ENCODE data around the gene R3HDML. TPM values are rescaled to one million over a fixed set of nuclear protein-coding genes. Genes with fewer than 3 reads are reported as not detected.

The R3HDML gene
- total RNA-seq, 1 donor from 2014 or later, result not detected

DNA sequence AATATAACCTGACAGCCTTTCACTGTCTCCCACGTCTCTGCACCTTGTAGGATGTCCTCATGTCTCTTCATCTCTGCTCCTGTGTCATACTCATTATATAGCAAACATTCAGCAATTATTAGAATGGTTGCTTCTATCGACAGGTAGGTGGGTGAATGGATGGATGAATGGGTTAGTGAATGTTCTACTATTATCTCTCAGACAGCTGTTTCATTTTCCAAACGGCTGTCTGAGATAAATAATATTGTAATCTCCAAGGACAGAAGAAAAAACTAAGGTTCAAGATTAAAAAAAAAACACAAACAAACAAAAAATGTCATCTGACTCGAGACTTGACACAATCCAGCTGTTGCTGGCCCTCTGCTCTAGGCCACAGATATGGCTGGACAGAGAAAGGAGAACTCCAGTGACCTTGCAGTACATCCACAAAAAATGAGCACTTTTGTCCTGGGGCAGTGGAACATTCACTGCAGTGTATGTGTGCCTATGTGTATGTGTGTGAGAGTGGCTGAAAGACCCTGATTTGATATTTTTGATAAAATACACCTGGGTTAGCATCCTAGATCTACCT, 20.8 kb downstream of the R3HDML start:
- H3K4me3 Mint-ChIP-seq (ENCODE audit: low read depth), result no peak overlapping the region
- H3K4me1 Mint-ChIP-seq (ENCODE audit: low read depth), result no peaks in the 10 kb centered on the region
- no peak for DNase-seq (ENCODE audit: low spot score)
- intact Hi-C loops (cut with micrococcal nuclease), result no loop called here
- no peaks in the 10 kb centered on the region for H3K36me3 Mint-ChIP-seq (ENCODE audit: low read depth)
- H3K27me3 Mint-ChIP-seq (ENCODE audit: low read depth), result peaks cover 11% of the 10 kb centered on the region
- H3K9me3 Mint-ChIP-seq, result no peaks in the 10 kb centered on the region
- H3K27ac Mint-ChIP-seq, result no peak overlapping the region

DNA sequence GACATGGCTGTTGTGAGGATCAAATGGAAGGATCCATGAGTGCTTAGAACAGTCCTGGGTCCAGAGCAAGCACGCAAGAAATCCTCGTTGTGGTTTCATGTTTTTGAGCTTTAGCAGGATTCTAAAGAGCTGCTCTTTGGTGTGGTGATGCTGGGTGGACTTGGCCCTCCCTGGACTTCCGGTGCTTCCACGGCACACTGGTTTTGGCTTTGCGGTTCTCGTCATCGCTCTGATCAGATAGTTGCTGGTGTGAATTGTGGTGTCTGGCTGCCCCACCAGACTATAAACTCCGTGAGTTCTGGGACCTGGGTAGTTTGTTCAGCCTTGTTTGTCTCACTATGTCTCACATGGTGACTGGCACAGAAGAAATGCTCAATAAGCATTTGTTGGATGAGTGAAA, 21.9 kb downstream of the R3HDML start:
- Mint-ChIP-seq H3K27ac (no peak overlapping the region), H3K36me3 (ENCODE audit: low read depth) (no peaks in the 10 kb centered on the region), H3K9me3 (no peaks in the 10 kb centered on the region), H3K4me1 (ENCODE audit: low read depth) (no peaks in the 10 kb centered on the region), H3K27me3 (ENCODE audit: low read depth) (peaks cover 11% of the 10 kb centered on the region), H3K4me3 (ENCODE audit: low read depth) (no peak overlapping the region)
- intact Hi-C loops (cut with micrococcal nuclease), result no loop called here
- no peak for DNase-seq (ENCODE audit: low spot score)

DNA sequence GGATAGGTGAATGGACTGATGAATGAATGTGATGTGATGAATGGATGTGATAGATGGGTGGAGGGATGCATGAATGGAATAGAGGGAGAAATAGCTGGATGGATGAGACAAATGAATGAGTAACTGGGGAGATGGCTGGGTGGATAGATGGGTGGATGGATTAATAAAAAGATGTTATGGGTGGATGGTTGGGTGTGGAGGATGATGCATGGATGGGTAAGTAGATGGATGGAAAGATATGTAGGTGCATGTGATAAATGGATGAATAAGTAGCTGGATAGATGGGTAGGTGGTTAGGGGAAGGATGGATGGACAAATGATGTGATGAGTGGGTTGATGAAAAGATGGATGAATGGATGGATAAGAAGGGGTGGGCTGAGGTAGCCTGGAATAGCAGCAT, 23.4 kb downstream of the R3HDML start:
- no peaks in the 10 kb centered on the region for H3K4me1 Mint-ChIP-seq (ENCODE audit: low read depth)
- H3K27ac Mint-ChIP-seq, result no peak overlapping the region
- DNase-seq (ENCODE audit: low spot score), result no peak
- no peak overlapping the region for H3K4me3 Mint-ChIP-seq (ENCODE audit: low read depth)
- no peaks in the 10 kb centered on the region for H3K9me3 Mint-ChIP-seq
- intact Hi-C loops (cut with micrococcal nuclease), result no loop called here
- peaks cover 11% of the 10 kb centered on the region for H3K27me3 Mint-ChIP-seq (ENCODE audit: low read depth)
- no peaks in the 10 kb centered on the region for H3K36me3 Mint-ChIP-seq (ENCODE audit: low read depth)

DNA sequence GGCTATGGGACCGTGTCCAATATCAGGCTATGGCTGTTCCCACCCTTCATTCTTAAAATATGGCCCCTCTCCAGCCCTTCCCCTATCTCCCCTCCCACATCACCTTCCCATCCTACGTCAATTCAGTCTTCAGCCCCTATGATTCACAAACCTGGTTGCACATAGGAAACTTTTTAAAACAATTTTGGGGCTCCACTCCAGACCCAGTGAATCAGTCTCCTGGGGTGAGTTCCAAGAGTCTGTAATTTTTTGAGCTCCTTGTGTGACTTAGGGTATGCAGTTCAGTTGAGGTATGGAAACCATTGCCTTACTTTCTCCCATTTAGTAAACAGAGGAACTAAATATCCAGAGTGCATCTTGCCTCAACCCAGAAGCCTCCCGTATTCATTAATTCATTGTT, 24.2 kb downstream of the R3HDML start:
- Mint-ChIP-seq H3K4me3 (ENCODE audit: low read depth) (no peak overlapping the region), H3K27me3 (ENCODE audit: low read depth) (peaks cover 11% of the 10 kb centered on the region), H3K4me1 (ENCODE audit: low read depth) (no peaks in the 10 kb centered on the region), H3K36me3 (ENCODE audit: low read depth) (no peaks in the 10 kb centered on the region), H3K9me3 (no peaks in the 10 kb centered on the region), H3K27ac (no peak overlapping the region)
- no peak for DNase-seq (ENCODE audit: low spot score)
- intact Hi-C loops (cut with micrococcal nuclease), result no loop called here

DNA sequence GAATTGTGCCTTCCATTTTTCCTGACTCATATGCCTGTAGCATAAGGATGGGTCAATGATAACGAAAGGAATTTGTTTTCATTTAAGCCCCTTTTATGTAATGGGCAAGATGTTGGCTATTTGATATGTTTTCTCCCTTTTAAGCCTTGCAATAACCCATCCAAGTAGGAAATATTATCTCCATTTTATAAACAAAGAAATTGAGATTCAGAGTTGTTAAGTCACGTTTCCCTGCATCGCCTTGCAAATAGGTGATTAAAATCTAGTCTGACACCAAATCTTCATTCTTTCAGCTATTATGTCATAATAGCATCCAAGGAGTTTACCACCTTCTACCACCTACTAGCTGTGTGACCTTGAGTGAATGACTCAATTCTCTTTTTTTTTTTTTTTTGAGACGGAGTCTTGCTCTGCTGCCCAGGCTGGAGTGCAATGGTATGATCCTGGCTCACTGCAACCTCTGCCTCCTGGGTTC, 25.7 kb downstream of the R3HDML start:
- no peak overlapping the region for H3K27ac Mint-ChIP-seq
- no peaks in the 10 kb centered on the region for H3K9me3 Mint-ChIP-seq
- H3K27me3 Mint-ChIP-seq (ENCODE audit: low read depth), result peaks cover 10% of the 10 kb centered on the region
- DNase-seq (ENCODE audit: low spot score), result no peak
- no peaks in the 10 kb centered on the region for H3K4me1 Mint-ChIP-seq (ENCODE audit: low read depth)
- H3K36me3 Mint-ChIP-seq (ENCODE audit: low read depth), result no peaks in the 10 kb centered on the region
- H3K4me3 Mint-ChIP-seq (ENCODE audit: low read depth), result no peak overlapping the region
- intact Hi-C loops (cut with micrococcal nuclease), result no loop called here

DNA sequence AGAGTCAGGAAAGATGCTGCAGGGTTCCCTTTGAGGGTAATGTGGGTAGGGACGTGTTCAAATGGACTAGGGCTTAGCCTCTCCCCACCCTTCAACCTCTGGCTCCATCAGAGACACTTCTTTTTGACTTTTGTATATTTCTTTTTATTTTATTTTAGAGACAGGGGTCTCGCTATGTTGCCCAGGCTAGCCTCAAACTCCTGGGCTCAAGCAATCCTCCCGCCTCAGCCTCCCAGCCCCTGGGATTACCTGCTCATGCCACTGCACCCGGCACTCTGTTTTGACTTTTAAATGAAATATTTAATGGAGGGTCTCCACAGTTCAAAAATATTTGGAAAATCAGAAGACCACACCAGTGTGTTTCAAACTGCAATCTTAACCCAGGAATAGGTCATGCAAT, 27.2 kb downstream of the R3HDML start:
- no peak overlapping the region for H3K27ac Mint-ChIP-seq
- DNase-seq (ENCODE audit: low spot score), result no peak
- no peaks in the 10 kb centered on the region for H3K36me3 Mint-ChIP-seq (ENCODE audit: low read depth)
- H3K4me3 Mint-ChIP-seq (ENCODE audit: low read depth), result no peak overlapping the region
- H3K27me3 Mint-ChIP-seq (ENCODE audit: low read depth), result peaks cover 8% of the 10 kb centered on the region
- intact Hi-C loops (cut with micrococcal nuclease), result no loop called here
- H3K4me1 Mint-ChIP-seq (ENCODE audit: low read depth), result no peaks in the 10 kb centered on the region
- no peaks in the 10 kb centered on the region for H3K9me3 Mint-ChIP-seq

DNA sequence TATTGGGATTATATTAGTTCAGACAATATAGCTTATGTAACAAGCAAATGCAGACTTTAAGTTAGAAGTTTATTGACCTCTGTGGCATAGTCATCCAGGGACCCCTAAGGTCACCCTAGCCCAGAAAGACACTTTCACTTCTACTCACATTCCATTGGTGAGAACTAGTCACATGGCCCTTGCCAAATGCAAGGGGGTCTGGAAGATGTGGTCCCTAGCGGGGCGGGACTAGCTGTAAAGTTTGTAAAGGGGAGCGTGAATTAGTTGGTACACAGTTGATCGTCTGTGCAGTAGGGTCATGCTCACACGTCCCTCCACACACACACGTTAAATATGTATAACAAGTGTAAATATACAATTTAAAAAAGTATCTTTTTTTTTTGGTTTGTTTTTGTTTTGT, 27.9 kb downstream of the R3HDML start:
- DNase-seq (ENCODE audit: low spot score), result no peak
- H3K4me3 Mint-ChIP-seq (ENCODE audit: low read depth), result no peak overlapping the region
- H3K4me1 Mint-ChIP-seq (ENCODE audit: low read depth), result no peaks in the 10 kb centered on the region
- H3K27ac Mint-ChIP-seq, result no peak overlapping the region
- peaks cover 8% of the 10 kb centered on the region for H3K27me3 Mint-ChIP-seq (ENCODE audit: low read depth)
- H3K36me3 Mint-ChIP-seq (ENCODE audit: low read depth), result no peaks in the 10 kb centered on the region
- H3K9me3 Mint-ChIP-seq, result no peaks in the 10 kb centered on the region
- intact Hi-C loops (cut with micrococcal nuclease), result no loop called here

DNA sequence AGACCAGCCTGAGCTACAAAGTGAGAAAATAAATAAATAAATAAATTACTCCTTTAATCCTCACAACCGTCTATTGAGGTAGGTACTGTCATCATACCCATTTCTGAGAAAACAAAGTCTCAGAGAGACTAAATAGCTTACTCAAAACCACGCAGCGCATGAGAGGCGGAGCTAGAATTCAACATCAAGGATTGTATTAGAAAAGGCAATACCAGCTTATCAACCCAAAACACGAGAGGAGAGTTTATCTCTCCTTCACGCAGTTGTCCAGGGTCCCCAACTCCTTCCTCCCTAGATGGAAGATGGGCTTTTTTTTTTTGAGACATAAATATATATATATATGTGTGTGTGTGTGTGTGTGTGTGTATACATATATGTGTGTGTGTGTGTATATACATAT, 30.9 kb downstream of the R3HDML start:
- H3K27ac Mint-ChIP-seq, result no peak overlapping the region
- no peaks in the 10 kb centered on the region for H3K4me1 Mint-ChIP-seq (ENCODE audit: low read depth)
- H3K36me3 Mint-ChIP-seq (ENCODE audit: low read depth), result no peaks in the 10 kb centered on the region
- no peaks in the 10 kb centered on the region for H3K27me3 Mint-ChIP-seq (ENCODE audit: low read depth)
- no peak overlapping the region for H3K4me3 Mint-ChIP-seq (ENCODE audit: low read depth)
- DNase-seq (ENCODE audit: low spot score), result no peak
- no peaks in the 10 kb centered on the region for H3K9me3 Mint-ChIP-seq
- intact Hi-C loops (cut with micrococcal nuclease), result no loop called here

DNA sequence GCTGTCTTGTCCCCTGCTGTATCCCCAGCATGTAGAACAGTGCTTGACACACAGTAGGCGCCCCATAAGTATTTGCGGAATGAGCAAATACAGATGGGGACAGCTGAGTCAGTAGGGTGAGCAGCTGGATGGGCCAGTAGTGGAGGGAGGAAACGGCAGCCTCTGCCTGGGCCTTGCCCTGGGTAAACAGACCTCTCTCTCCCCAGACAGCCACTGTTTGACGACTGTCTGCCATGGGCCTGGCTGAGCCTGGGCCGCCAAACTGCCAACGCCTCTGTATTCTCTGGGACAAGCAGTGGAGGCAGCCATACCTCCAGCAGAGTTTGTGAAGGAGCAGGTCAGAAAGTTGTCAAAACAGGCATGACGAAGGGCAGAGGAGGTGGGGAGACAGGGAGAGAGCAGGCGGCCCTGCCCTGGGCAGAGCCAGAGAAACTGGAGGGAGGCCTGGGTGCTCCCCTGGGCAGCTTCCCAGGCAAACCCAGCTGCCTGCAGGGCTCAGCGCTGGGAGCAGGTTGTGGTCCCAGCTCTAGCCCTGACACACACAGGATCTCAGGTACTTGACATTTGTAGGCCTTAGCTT, 33.9 kb downstream of the R3HDML start:
- H3K4me1 Mint-ChIP-seq (ENCODE audit: low read depth), result no peaks in the 10 kb centered on the region
- no peak overlapping the region for H3K4me3 Mint-ChIP-seq (ENCODE audit: low read depth)
- peaks cover 3% of the 10 kb centered on the region for H3K27me3 Mint-ChIP-seq (ENCODE audit: low read depth)
- no peak for DNase-seq (ENCODE audit: low spot score)
- H3K9me3 Mint-ChIP-seq, result no peaks in the 10 kb centered on the region
- H3K36me3 Mint-ChIP-seq (ENCODE audit: low read depth), result no peaks in the 10 kb centered on the region
- H3K27ac Mint-ChIP-seq, result no peak overlapping the region
- intact Hi-C loops (cut with micrococcal nuclease), result no loop called here

DNA sequence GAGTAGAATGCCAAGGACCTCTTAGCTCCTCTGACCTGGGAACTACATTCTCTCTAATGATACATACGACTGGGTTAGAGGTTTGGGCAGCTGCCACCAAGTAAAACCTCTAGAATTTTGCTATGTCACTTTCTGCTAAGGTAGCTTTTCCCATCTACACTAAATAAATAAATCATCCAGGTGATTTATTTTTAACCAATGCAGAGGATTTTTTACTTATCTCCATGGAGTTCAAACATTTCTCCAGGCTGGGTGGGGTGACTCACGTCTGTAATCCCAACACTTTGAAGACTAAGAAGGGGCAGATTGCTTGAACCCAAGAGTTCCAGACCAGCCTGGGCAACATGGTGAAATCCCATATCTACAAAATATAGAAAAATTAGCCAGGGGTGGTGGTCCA, 45.8 kb downstream of the R3HDML start:
- no peaks in the 10 kb centered on the region for H3K9me3 Mint-ChIP-seq
- peaks cover 3% of the 10 kb centered on the region for H3K4me1 Mint-ChIP-seq (ENCODE audit: low read depth)
- no peak for DNase-seq (ENCODE audit: low spot score)
- no peak overlapping the region for H3K27ac Mint-ChIP-seq
- H3K36me3 Mint-ChIP-seq (ENCODE audit: low read depth), result no peaks in the 10 kb centered on the region
- intact Hi-C loops (cut with micrococcal nuclease), result loop anchor here (10.0 kb wide), 2 partner anchors 92 to 352 kb away; partner anchors contain the start of gene TTPAL
- peaks cover 12% of the 10 kb centered on the region for H3K27me3 Mint-ChIP-seq (ENCODE audit: low read depth)
- H3K4me3 Mint-ChIP-seq (ENCODE audit: low read depth), result no peak overlapping the region

DNA sequence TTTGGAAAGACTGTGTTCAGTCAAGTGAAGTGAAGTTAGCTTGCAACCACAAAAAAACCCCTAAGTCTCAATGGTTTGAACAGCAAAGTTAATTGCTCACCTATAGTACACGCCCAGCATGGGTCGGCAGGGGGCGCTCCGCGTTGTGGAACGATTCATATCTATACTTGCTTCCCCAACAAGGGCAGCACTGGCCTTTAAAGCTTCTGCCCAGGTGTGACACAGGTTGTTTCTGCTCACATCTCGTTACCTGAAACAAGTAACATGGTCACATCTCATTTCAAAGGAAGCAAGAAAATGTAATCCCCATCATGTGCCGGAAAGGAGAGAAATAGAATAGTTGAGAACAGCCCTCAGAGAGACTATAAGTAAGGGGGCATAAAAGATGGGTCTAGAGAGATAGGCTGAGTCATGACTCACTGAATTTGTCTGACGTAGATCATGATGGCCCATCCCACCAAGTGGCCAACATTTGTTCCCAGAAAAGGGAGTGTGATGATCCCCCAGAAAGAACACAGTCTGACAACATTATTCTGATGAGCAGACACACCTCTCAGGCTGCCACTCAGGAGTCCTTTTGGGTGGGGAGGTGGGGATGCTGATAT, 47.7 kb downstream of the R3HDML start:
- Mint-ChIP-seq H3K27ac (no peak overlapping the region), H3K9me3 (no peaks in the 10 kb centered on the region), H3K27me3 (ENCODE audit: low read depth) (peaks cover 11% of the 10 kb centered on the region), H3K4me3 (ENCODE audit: low read depth) (no peak overlapping the region), H3K36me3 (ENCODE audit: low read depth) (no peaks in the 10 kb centered on the region), H3K4me1 (ENCODE audit: low read depth) (peaks cover 5% of the 10 kb centered on the region)
- intact Hi-C loops (cut with micrococcal nuclease), result loop anchor here (1.0 to 10.0 kb wide), 3 partner anchors 90 to 350 kb away; partner anchors contain the start of gene TTPAL
- DNase-seq (ENCODE audit: low spot score), result peak; percentile 67

DNA sequence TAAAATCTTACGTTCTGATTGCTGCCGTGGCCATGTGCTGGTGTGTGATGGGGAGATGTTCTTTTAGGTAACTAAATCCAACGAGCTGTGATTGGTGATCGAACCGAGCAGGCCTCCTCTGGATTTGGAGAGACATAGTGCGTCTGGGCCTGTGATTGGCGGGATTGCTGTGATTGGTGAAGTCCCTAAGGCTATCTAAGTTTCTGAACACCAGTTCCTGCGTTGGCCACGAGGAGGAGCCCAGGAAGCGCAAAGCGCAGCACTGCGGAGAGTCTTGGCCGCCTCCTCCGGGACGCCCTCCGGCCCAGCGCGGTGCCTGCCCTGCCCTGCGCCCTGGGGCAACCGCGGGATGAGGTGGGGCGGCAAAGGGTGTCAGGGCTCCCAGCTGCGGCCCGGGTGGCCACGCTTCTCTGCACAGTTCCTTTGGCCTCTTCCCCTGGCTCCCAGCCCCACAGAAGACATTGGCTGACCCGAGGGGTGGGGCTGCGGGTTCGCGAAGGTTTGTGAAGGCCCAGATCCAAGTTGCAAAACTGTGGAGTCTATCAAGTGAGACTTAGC, 51.7 kb downstream of the R3HDML start:
- Mint-ChIP-seq H3K4me1 (ENCODE audit: low read depth) (peaks cover 5% of the 10 kb centered on the region), H3K9me3 (no peaks in the 10 kb centered on the region), H3K4me3 (ENCODE audit: low read depth) (no peak overlapping the region), H3K27me3 (ENCODE audit: low read depth) (peaks cover 11% of the 10 kb centered on the region), H3K27ac (no peak overlapping the region), H3K36me3 (ENCODE audit: low read depth) (no peaks in the 10 kb centered on the region)
- peak; percentile 62 for DNase-seq (ENCODE audit: low spot score)
- intact Hi-C loops (cut with micrococcal nuclease), result loop anchor here (1.0 to 10.0 kb wide), 3 partner anchors 86 to 346 kb away; partner anchors contain the start of gene TTPAL

DNA sequence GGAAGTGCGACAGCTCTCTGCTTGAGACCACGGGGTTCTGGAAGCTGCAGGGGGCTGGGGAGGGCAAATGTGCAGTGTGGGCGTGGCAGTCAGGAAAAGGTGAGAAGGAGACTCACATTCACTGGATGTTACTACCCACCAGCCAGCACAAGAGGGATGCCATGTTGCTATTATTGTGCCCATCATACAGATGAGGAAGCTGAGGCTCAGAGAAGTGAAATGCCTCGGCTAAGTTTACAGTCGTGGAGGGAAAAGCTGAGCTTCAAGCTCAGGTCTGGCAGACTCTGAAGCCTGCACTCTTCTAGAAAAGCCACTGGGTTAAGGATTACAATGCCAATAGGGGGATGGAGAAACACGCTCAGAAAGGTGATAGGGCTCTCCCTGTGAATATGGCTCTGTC, 53.0 kb downstream of the R3HDML start:
- Mint-ChIP-seq H3K9me3 (no peaks in the 10 kb centered on the region), H3K27me3 (ENCODE audit: low read depth) (peaks cover 12% of the 10 kb centered on the region), H3K36me3 (ENCODE audit: low read depth) (no peaks in the 10 kb centered on the region), H3K27ac (no peak overlapping the region), H3K4me1 (ENCODE audit: low read depth) (peaks cover 2% of the 10 kb centered on the region), H3K4me3 (ENCODE audit: low read depth) (no peak overlapping the region)
- intact Hi-C loops (cut with micrococcal nuclease), result loop anchor here (10.0 kb wide), 2 partner anchors 85 to 345 kb away; partner anchors contain the start of gene TTPAL
- no peak for DNase-seq (ENCODE audit: low spot score)

Data from activated T-helper 2 cell treated with anti-CD3 and anti-CD28 coated beads, Interferon-gamma antibody, Interleukin-2, Interleukin-4, amounts not matched to agents 10 μg/mL and 5 μg/mL and 100 μg/mL, durations not matched to agents 14 hours and 24 hours and 36 hours (primary cell).